NCI-H2196 (cell line): ENCODE results near the gene C1orf159.
"Not testable (repeated sequence)": the region's sequence is repeated elsewhere in the genome, so short reads cannot be mapped to it uniquely, and the experiment has no call there.

ENCODE experiments used
- DNase-seq: peaks from one replicate; lab custom pipeline; 2025; ENCODE audit not compliant: unreplicated experiment; lab: John Stamatoyannopoulos, UW

The C1orf159 gene

GRCh38 chr1:1119272-1119890 lies 3.5 kb upstream of the C1orf159 start:
- DNase-seq: no peak

GRCh38 chr1:1118876-1119220 lies 3.0 kb upstream of the C1orf159 start:
- DNase-seq: no peak

GRCh38 chr1:1118011-1118875 lies 2.4 kb upstream of the C1orf159 start:
- DNase-seq: no peak

- DNase-seq: no peak
Observed at GRCh38 chr1:1117469-1117831, 1.6 kb upstream of the C1orf159 start.

- DNase-seq: no peak
Observed at GRCh38 chr1:1116701-1117468, 996 bp upstream of the C1orf159 start.

- no peak for DNase-seq
Observed at GRCh38 chr1:1115136-1115785, 628 bp downstream of the C1orf159 start.

- DNase-seq: no peak
Observed at GRCh38 chr1:1114431-1114830, 1.5 kb downstream of the C1orf159 start.

- DNase-seq: no peak
Observed at GRCh38 chr1:1112237-1112985, 3.5 kb downstream of the C1orf159 start.

GRCh38 chr1:1111516-1112236 lies 4.2 kb downstream of the C1orf159 start:
- DNase-seq: no peak

GRCh38 chr1:1110561-1110971 lies 5.3 kb downstream of the C1orf159 start:
- DNase-seq: no peak

GRCh38 chr1:1109743-1110142 lies 6.1 kb downstream of the C1orf159 start:
- DNase-seq: no peak

GRCh38 chr1:1106510-1107221 lies 9.2 kb downstream of the C1orf159 start:
- DNase-seq: no peak

- not testable (repeated sequence) for DNase-seq
Observed at GRCh38 chr1:1104152-1104551, 11.7 kb downstream of the C1orf159 start.

GRCh38 chr1:1101503-1101902 lies 14.4 kb downstream of the C1orf159 start:
- no peak for DNase-seq

GRCh38 chr1:1100296-1100695 lies 15.6 kb downstream of the C1orf159 start:
- no peak for DNase-seq

GRCh38 chr1:1099506-1100183 lies 16.2 kb downstream of the C1orf159 start:
- DNase-seq: no peak

GRCh38 chr1:1098681-1099421 lies 17.0 kb downstream of the C1orf159 start:
- no peak for DNase-seq

GRCh38 chr1:1096136-1096535 lies 19.8 kb downstream of the C1orf159 start:
- not testable (repeated sequence) for DNase-seq
